C4-2B (cell line): ENCODE data around the gene PDE4B.

ENCODE experiments used
- H3K27ac ChIP-seq: fragments of 450-650 bp; 2 replicates; pipeline ENCODE4 v1.5.1; 2017
- ZFX ChIP-seq: fragments of 450-650 bp; IDR thresholded peaks from 2 replicates; pipeline ENCODE4 v1.6.1; 2017
- TF ChIP-seq, protein P1 (sequence below): fragments of 450-650 bp; conservative IDR thresholded peaks from 2 replicates; pipeline ENCODE4 v1.5.1; 2017; ENCODE audit warnings: mild to moderate bottlenecking

PDE4B gene

DNA sequence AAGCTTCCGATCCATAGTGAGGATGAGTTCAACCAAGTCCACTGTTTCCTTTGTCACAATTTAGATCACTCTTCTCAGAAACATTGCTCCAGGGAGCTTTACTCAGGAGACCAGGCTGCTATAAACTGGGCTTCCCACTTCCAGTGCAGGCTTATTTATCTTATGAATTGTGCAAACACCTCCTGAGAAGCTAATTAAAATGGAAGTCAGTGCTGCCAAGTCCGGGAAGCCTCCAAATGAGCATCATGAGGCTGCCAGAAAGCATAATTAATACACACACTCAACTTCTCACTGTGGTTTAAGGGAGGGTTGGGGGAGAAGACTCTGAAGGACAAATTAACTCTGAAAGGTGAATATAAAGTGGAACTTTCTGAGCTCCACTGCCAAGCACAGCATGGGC, 596.2 kb downstream of the PDE4B start:
- H3K27ac ChIP-seq: no peak overlapping the region
- no peak for TF ChIP-seq ZFX
- TF ChIP-seq, protein P1, sequence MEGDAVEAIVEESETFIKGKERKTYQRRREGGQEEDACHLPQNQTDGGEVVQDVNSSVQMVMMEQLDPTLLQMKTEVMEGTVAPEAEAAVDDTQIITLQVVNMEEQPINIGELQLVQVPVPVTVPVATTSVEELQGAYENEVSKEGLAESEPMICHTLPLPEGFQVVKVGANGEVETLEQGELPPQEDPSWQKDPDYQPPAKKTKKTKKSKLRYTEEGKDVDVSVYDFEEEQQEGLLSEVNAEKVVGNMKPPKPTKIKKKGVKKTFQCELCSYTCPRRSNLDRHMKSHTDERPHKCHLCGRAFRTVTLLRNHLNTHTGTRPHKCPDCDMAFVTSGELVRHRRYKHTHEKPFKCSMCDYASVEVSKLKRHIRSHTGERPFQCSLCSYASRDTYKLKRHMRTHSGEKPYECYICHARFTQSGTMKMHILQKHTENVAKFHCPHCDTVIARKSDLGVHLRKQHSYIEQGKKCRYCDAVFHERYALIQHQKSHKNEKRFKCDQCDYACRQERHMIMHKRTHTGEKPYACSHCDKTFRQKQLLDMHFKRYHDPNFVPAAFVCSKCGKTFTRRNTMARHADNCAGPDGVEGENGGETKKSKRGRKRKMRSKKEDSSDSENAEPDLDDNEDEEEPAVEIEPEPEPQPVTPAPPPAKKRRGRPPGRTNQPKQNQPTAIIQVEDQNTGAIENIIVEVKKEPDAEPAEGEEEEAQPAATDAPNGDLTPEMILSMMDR: no peak

DNA sequence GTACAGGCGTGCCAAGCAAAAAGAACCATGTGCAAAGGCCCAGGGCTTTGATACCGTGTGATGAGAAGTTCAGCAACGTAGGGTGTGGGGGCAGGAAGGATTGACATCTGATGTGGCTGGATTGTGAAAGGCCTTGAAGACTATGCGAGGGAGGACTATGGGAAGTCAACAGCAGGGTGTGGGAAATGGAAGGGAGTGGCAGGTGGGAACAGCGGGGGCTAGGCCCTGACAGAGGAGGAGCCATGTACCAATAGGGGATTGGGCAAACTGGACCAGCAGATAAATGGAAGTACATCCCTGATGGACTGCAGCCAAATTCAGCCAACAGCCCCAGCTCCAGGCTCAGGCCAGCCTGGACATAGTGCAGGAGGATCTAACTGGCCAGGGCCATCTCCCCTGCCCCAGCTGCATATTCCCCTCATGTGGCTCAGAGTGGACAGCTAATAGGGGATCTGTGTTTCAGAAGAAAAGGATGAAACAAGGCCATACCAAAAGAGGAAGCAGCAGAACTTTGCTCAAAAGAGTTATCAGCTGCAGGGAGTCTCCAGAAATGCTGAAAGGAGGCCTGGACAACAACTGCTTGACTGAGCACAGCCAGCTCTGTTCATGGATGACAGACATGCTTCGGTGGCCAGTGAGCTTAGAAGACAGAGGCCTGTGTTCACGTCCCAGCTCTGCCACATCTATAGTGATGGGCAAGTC, 601.0 kb downstream of the PDE4B start:
- H3K27ac ChIP-seq: no peak overlapping the region

DNA sequence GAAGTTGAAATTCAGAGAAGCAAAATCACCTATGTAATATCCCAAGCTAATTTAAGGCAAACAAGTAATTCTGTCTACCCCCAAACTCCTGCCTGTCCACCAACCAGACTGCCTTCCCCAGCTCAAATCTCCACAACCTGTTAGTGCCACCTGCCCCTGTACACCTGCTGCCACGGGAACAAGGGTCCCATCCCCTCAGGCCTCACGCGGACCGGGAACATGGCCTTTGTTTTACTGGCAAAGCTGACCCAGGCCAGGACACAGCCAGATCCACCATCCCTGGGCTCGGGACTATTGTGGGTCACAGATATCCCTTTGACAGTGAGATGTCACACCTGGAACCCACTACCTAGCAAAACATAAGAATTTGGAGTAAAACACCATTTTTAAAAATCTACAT, 601.9 kb downstream of the PDE4B start:
- TF ChIP-seq, protein P1: no peak
- TF ChIP-seq ZFX: no peak
- H3K27ac ChIP-seq: no peak overlapping the region

More for the DNA sequence above, 601.0 kb downstream of the PDE4B start:
- TF ChIP-seq, protein P1: no peak
- TF ChIP-seq ZFX: no peak

DNA sequence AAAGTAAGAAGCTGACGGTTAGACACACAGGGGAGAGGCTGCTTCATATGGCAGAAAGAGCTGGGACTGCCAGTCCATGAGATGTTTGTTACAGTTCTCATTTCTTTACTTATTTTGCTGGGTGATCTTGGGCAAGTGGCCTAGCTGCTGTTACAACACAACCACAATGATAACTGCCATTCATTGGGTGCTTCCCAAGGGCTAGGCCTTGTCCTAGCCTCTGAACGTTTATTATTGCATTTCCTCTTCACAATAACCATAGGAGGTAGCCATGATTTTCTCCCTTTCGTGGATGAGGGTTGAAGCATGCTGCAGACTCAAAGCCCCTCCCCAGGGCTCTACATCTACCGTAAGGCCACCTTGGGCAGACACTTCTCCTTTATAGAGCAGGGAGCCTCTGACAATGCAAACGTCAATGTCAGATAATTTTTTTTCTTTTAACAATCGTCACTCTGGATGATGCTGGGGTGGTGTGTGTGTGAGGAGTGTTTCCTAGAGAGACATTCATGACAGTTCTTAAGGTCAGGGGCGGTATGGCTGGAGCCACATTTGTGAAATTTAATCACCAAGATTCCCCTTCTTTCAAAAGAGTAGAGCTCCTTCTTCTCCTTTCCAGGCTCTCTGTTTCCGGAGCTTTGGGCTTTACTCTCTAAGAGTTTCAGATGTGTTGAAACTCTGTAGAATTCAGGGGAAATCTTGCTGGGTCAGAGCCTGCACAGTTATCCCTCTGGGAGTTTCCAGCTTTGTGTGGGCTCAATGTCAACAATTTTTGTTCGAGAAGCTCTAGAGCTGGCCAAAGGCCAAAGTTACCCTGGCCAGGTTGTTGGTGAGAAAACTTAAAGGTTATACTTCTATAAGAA, 602.7 kb downstream of the PDE4B start:
- TF ChIP-seq, protein P1: no peak
- no peak for TF ChIP-seq ZFX
- no peak overlapping the region for H3K27ac ChIP-seq

DNA sequence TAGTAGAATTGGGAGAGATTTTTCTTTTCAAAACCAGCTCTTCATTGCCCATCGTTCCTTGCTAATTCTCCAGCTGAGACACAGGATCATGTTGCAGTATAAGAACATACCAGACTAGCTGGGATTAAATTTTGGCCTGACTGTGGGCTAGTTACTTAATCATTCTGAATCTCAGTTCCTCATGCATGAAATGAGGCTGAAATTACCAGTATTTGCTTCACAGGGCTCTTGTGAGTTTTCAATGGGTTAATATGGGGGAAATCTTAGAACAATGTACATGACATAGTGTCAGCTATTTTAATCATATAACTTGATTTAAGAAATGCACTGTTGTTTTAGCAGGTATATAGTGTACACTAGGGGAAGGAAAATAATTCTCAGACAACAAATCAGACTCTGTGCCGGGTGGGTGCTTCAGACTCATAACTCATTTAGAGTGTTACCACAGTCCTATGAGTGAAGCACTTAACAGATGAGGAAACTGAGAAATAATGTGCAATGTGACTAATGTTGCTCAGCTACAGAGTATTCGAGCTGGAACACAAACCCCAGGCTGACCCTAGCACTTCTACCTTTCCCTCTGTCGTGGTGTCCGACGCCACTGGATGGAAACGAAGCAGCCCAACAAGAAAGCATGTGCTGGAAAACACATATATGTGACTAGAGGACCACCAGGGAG, 603.7 kb downstream of the PDE4B start:
- no peak overlapping the region for H3K27ac ChIP-seq
- TF ChIP-seq, protein P1: no peak
- TF ChIP-seq ZFX: no peak

DNA sequence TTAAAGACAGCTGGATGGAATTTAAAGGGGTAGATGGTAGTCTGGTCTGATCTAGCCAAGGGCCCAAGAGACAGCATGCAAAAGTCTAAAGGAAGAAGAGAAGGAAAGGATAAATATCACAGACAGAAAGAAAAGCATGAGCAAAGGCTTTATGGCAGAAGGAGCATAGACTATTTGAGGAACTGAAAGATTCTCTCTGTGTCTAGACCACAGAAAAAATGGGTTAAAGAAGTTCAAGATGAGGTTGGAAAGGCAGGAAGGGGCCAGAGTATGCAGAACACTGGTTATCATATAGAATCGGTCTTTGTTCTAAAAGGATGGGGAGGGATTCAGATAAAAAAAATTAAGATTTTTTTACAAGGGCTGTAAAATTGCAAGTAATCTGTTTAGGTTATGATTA, 604.5 kb downstream of the PDE4B start:
- H3K27ac ChIP-seq: no peak overlapping the region
- TF ChIP-seq, protein P1: no peak
- no peak for TF ChIP-seq ZFX
